SK-N-SH treated with all-trans-retinoic acid at 6 μM for 48 hours (cell line): ENCODE measurements around the gene PTPRD.

Experiments
- ATAC-seq: fragments of 200-7000 bp; cut with Tn5 transposase; 3 replicates; pipeline ENCODE4 v1.9.1; 2020; ENCODE audit warnings: mild to moderate bottlenecking, moderate library complexity
- ARNTL ChIP-seq: fragments of 450-650 bp; formaldehyde crosslinking; IDR thresholded peaks from 2 replicates; pipeline ENCODE4 v1.5.0; 2020; ENCODE audit warnings: low read depth, mild to moderate bottlenecking, moderate library complexity, borderline replicate concordance
- BACH2 ChIP-seq: fragments of 250-450 bp; sonication (Bioruptor Pico); IDR thresholded peaks from 2 replicates; pipeline ENCODE4 v1.9.0; 2021; ENCODE audit warnings: mild to moderate bottlenecking, borderline replicate concordance
- CREB5 ChIP-seq: fragments of 250-450 bp; sonication (Bioruptor Pico); IDR thresholded peaks from 2 replicates; pipeline ENCODE4 v1.5.1; 2020; ENCODE audit warnings: low read depth, mild to moderate bottlenecking, moderate library complexity
- CSDC2 ChIP-seq: fragments of 250-450 bp; sonication (Bioruptor Pico); IDR thresholded peaks from 2 replicates; pipeline ENCODE4 v1.5.0; 2020; ENCODE audit warnings: mild to moderate bottlenecking, moderate library complexity
- ISL1 ChIP-seq: fragments of 250-450 bp; sonication (Bioruptor Pico); IDR thresholded peaks from 2 replicates; pipeline ENCODE4 v2.1.2; 2022; ENCODE audit warnings: mild to moderate bottlenecking, moderate library complexity
- OSR1 ChIP-seq: fragments of 250-450 bp; sonication (Bioruptor Pico); IDR thresholded peaks from 2 replicates; pipeline ENCODE4 v1.8.0; 2022; ENCODE audit warnings: moderate library complexity, mild to moderate bottlenecking, inconsistent platforms
- POU6F1 ChIP-seq: fragments of 250-450 bp; sonication (Bioruptor Pico); IDR thresholded peaks from 2 replicates; pipeline ENCODE4 v1.8.0; 2021; ENCODE audit warnings: low read depth, mild to moderate bottlenecking, moderate library complexity, borderline replicate concordance
- PPARA ChIP-seq: fragments of 250-450 bp; sonication (Bioruptor Pico); IDR thresholded peaks from 2 replicates; pipeline ENCODE4 v1.5.0; 2020; ENCODE audit warnings: mild to moderate bottlenecking, borderline replicate concordance
- RARB ChIP-seq: fragments of 250-450 bp; sonication (Bioruptor Pico); IDR thresholded peaks from 2 replicates; pipeline ENCODE4 v1.8.0; 2021; ENCODE audit warnings: mild to moderate bottlenecking, moderate library complexity
- SNAI2 ChIP-seq: fragments of 250-450 bp; sonication (Bioruptor Pico); IDR thresholded peaks from 2 replicates; pipeline ENCODE4 v1.5.0; 2020; ENCODE audit warnings: mild to moderate bottlenecking, moderate library complexity
- TCF4 ChIP-seq: fragments of 250-450 bp; sonication (Bioruptor Pico); IDR thresholded peaks from 2 replicates; pipeline ENCODE4 v1.8.0; 2021; ENCODE audit warnings: mild to moderate bottlenecking, moderate library complexity, borderline replicate concordance
- TOX ChIP-seq: fragments of 250-450 bp; sonication (Bioruptor Pico); IDR thresholded peaks from 2 replicates; pipeline ENCODE4 v1.8.0; 2021; ENCODE audit warnings: mild to moderate bottlenecking, moderate library complexity, borderline replicate concordance
- TSHZ2 ChIP-seq: fragments of 250-450 bp; sonication (Bioruptor Pico); IDR thresholded peaks from 2 replicates; pipeline ENCODE4 v1.5.0; 2020; ENCODE audit warnings: mild to moderate bottlenecking, moderate library complexity
- ZC3H10 ChIP-seq: fragments of 250-450 bp; sonication (Bioruptor Pico); IDR thresholded peaks from 2 replicates; pipeline ENCODE4 v1.5.1; 2021; ENCODE audit warnings: mild to moderate bottlenecking, moderate library complexity
- ZFP30 ChIP-seq: fragments of 450-650 bp; formaldehyde crosslinking; IDR thresholded peaks from 2 replicates; pipeline ENCODE4 v1.5.0; 2022; ENCODE audit warnings: mild to moderate bottlenecking, moderate library complexity
- ZNF565 ChIP-seq: fragments of 450-650 bp; formaldehyde crosslinking; conservative IDR thresholded peaks from 2 replicates; pipeline ENCODE4 v1.5.0; 2020; ENCODE audit warnings: low read depth, mild to moderate bottlenecking, moderate library complexity
- ZNF70 ChIP-seq: fragments of 450-650 bp; formaldehyde crosslinking; IDR thresholded peaks from 2 replicates; pipeline ENCODE4 v1.5.0; 2020; ENCODE audit warnings: mild to moderate bottlenecking, moderate library complexity
- ZNF8 ChIP-seq: fragments of 450-650 bp; formaldehyde crosslinking; IDR thresholded peaks from 2 replicates; pipeline ENCODE4 v1.5.0; 2020; ENCODE audit warnings: mild to moderate bottlenecking, moderate library complexity
- TF ChIP-seq, protein P1 (sequence below): fragments of 250-450 bp; sonication (Bioruptor Pico); IDR thresholded peaks from 2 replicates; pipeline ENCODE4 v1.8.0; 2020; ENCODE audit warnings: mild to moderate bottlenecking, moderate library complexity, borderline replicate concordance
- TF ChIP-seq, protein P2 (sequence below): fragments of 250-450 bp; sonication (Bioruptor Pico); IDR thresholded peaks from 2 replicates; pipeline ENCODE4 v1.5.1; 2021; ENCODE audit warnings: mild to moderate bottlenecking, moderate library complexity

The PTPRD gene

GRCh38 chr9:8521112-8521511, 2091.7 kb downstream of the PTPRD start (continued):
- TF ChIP-seq RARB (CRISPR knock-in tag), result no peak

DNA sequence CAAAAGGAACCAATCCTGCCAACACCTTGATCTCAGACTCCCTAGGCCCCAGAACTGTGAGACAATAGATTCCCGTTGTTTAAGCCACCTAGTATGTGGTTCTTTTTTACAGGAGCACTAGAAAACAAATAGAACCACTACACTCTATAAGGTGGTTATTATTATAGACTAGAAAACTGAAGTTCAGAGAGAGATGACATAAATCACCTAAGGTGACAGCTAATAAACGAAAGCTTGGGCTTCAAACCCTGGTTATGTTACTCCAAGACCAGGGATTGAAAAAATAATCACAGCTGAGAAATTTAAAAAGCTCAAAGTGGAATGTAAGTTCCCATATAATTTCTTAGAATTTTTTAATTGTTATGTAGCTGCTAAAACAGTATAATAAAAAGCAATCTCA, 2097.1 kb downstream of the PTPRD start:
- TF ChIP-seq ZNF8 (CRISPR knock-in tag), result no peak
- no peak for TF ChIP-seq BACH2 (CRISPR knock-in tag)
- no peak for TF ChIP-seq ISL1
- TF ChIP-seq, protein P1, sequence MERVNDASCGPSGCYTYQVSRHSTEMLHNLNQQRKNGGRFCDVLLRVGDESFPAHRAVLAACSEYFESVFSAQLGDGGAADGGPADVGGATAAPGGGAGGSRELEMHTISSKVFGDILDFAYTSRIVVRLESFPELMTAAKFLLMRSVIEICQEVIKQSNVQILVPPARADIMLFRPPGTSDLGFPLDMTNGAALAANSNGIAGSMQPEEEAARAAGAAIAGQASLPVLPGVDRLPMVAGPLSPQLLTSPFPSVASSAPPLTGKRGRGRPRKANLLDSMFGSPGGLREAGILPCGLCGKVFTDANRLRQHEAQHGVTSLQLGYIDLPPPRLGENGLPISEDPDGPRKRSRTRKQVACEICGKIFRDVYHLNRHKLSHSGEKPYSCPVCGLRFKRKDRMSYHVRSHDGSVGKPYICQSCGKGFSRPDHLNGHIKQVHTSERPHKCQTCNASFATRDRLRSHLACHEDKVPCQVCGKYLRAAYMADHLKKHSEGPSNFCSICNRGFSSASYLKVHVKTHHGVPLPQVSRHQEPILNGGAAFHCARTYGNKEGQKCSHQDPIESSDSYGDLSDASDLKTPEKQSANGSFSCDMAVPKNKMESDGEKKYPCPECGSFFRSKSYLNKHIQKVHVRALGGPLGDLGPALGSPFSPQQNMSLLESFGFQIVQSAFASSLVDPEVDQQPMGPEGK (CRISPR knock-in tag), result no peak
- TF ChIP-seq POU6F1, result no peak
- TF ChIP-seq ZNF70, result no peak
- TF ChIP-seq OSR1 (CRISPR knock-in tag), result no peak
- TF ChIP-seq ZNF565 (CRISPR knock-in tag), result no peak
- no peak for TF ChIP-seq TOX
- TF ChIP-seq SNAI2 (CRISPR knock-in tag), result no peak
- no peak for TF ChIP-seq PPARA (CRISPR knock-in tag)
- no peak for TF ChIP-seq CREB5 (CRISPR knock-in tag)
- no peak for TF ChIP-seq CSDC2
- no peak for TF ChIP-seq TSHZ2 (CRISPR knock-in tag)
- no peak for TF ChIP-seq ARNTL (CRISPR knock-in tag)
- TF ChIP-seq, protein P2, sequence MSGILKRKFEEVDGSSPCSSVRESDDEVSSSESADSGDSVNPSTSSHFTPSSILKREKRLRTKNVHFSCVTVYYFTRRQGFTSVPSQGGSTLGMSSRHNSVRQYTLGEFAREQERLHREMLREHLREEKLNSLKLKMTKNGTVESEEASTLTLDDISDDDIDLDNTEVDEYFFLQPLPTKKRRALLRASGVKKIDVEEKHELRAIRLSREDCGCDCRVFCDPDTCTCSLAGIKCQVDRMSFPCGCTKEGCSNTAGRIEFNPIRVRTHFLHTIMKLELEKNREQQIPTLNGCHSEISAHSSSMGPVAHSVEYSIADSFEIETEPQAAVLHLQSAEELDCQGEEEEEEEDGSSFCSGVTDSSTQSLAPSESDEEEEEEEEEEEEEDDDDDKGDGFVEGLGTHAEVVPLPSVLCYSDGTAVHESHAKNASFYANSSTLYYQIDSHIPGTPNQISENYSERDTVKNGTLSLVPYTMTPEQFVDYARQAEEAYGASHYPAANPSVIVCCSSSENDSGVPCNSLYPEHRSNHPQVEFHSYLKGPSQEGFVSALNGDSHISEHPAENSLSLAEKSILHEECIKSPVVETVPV (CRISPR knock-in tag), result no peak
- no peak for TF ChIP-seq ZC3H10 (CRISPR knock-in tag)
- ATAC-seq, result no peak

GRCh38 chr9:8514760-8515159, 2098.0 kb downstream of the PTPRD start:
- TF ChIP-seq ZFP30 (no peak), TCF4 (no peak), RARB (CRISPR knock-in tag) (no peak), TOX (no peak), ZC3H10 (CRISPR knock-in tag) (no peak), CREB5 (CRISPR knock-in tag) (no peak), OSR1 (CRISPR knock-in tag) (no peak)
- no peak for ATAC-seq
